ENCODE results near the gene C11orf87. TPM values are rescaled to one million over a fixed set of nuclear protein-coding genes. Genes with fewer than 3 reads are reported as not detected.

The C11orf87 gene
- total RNA-seq, 1 donor from 2014 or later, result 9.0 TPM

GRCh38 chr11:109439684-109440083 is 17.7 kb downstream of the C11orf87 start:
- Mint-ChIP-seq H3K4me3 (ENCODE audit: unreplicated experiment) (no peak overlapping the region), H3K27ac (ENCODE audit: unreplicated experiment) (no peak overlapping the region), H3K27me3 (ENCODE audit: unreplicated experiment) (peaks cover 6% of the 10 kb centered on the region), H3K36me3 (ENCODE audit: unreplicated experiment) (no peaks in the 10 kb centered on the region), H3K4me1 (ENCODE audit: unreplicated experiment) (peaks cover 4% of the 10 kb centered on the region), H3K9me3 (ENCODE audit: unreplicated experiment) (no peaks in the 10 kb centered on the region)
- no peak for DNase-seq (ENCODE audit: extremely low spot score, unreplicated experiment)
- no peak for TF ChIP-seq CTCF (IDR thresholded peaks at IDR 0.05)

GRCh38 chr11:109443052-109443451 is 21.1 kb downstream of the C11orf87 start:
- DNase-seq (ENCODE audit: extremely low spot score, unreplicated experiment), result no peak
- TF ChIP-seq CTCF (IDR thresholded peaks at IDR 0.05), result no peak
- no peak overlapping the region for H3K4me3 Mint-ChIP-seq (ENCODE audit: unreplicated experiment)
- no peaks in the 10 kb centered on the region for H3K9me3 Mint-ChIP-seq (ENCODE audit: unreplicated experiment)
- H3K36me3 Mint-ChIP-seq (ENCODE audit: unreplicated experiment), result no peaks in the 10 kb centered on the region
- peaks cover 8% of the 10 kb centered on the region for H3K27me3 Mint-ChIP-seq (ENCODE audit: unreplicated experiment)
- H3K4me1 Mint-ChIP-seq (ENCODE audit: unreplicated experiment), result no peaks in the 10 kb centered on the region
- H3K27ac Mint-ChIP-seq (ENCODE audit: unreplicated experiment), result no peak overlapping the region

GRCh38 chr11:109454857-109455256 is 32.9 kb downstream of the C11orf87 start:
- peaks cover 18% of the 10 kb centered on the region for H3K27me3 Mint-ChIP-seq (ENCODE audit: unreplicated experiment)
- H3K27ac Mint-ChIP-seq (ENCODE audit: unreplicated experiment), result no peak overlapping the region
- DNase-seq (ENCODE audit: extremely low spot score, unreplicated experiment), result no peak
- no peaks in the 10 kb centered on the region for H3K36me3 Mint-ChIP-seq (ENCODE audit: unreplicated experiment)
- no peak overlapping the region for H3K4me3 Mint-ChIP-seq (ENCODE audit: unreplicated experiment)
- no peak for TF ChIP-seq CTCF (IDR thresholded peaks at IDR 0.05)
- no peaks in the 10 kb centered on the region for H3K4me1 Mint-ChIP-seq (ENCODE audit: unreplicated experiment)
- H3K9me3 Mint-ChIP-seq (ENCODE audit: unreplicated experiment), result no peaks in the 10 kb centered on the region

All from osteocyte (in vitro differentiated cells).